ENCODE results near the gene DRGX.

DNA sequence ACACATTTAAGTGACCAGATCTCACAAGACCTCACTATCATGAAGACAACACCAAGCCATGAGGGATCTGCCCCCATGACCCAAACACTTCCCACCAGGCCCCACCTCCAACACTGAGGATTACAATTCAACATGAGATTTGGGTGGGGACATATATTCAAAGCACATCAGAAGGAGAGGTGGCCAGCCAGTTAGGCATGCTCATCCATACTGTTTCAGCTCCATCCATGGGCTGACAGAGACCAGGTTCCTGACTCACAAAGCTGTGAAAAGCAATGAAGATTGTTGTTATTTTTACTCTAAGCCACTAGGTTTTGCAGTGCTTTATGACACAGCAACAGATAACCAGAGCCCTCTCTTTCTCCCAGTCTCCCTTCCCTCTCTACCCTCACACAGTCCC, 60.9 kb downstream of the DRGX start:
- no peak for TF ChIP-seq POLR2A (IDR thresholded peaks at IDR 0.05)
- TF ChIP-seq, protein P1, sequence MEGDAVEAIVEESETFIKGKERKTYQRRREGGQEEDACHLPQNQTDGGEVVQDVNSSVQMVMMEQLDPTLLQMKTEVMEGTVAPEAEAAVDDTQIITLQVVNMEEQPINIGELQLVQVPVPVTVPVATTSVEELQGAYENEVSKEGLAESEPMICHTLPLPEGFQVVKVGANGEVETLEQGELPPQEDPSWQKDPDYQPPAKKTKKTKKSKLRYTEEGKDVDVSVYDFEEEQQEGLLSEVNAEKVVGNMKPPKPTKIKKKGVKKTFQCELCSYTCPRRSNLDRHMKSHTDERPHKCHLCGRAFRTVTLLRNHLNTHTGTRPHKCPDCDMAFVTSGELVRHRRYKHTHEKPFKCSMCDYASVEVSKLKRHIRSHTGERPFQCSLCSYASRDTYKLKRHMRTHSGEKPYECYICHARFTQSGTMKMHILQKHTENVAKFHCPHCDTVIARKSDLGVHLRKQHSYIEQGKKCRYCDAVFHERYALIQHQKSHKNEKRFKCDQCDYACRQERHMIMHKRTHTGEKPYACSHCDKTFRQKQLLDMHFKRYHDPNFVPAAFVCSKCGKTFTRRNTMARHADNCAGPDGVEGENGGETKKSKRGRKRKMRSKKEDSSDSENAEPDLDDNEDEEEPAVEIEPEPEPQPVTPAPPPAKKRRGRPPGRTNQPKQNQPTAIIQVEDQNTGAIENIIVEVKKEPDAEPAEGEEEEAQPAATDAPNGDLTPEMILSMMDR (IDR thresholded peaks at IDR 0.05): no peak
- no peak for TF ChIP-seq EP300 (IDR thresholded peaks at IDR 0.05)
